Caco-2 (cell line): Measurements from ENCODE around the gene POMGNT2. TPM values are rescaled to one million over a fixed set of nuclear protein-coding genes. Genes with fewer than 3 reads are reported as not detected.

Experiments used
- BruUV-seq: library from RNA; stranded (reverse); fragments of 400-500 nt; replicated peaks from 2 replicates; lab custom pipeline; 2021; lab: Mats Ljungman, UMichigan
- CTCF ChIA-PET: fragments of 300-600 bp; sonication (Branson Sonifier 250); formaldehyde crosslinking; loops from one replicate; lab custom pipeline; 2022; ENCODE audit warnings: antibody characterized with exemption; lab: Charles Lee
- POLR2A ChIA-PET: fragments of 300-600 bp; sonication (Branson Sonifier 250); formaldehyde crosslinking; loops from one replicate; lab custom pipeline; 2022; ENCODE audit warnings: antibody characterized with exemption; lab: Charles Lee
- DNase-seq, 2 experiments: peaks; one replicate each; pipeline versions ENCODE4 v3.0.0 to v3.0.0-alpha.2; 2020 to 2022
- H3K27me3 ChIP-seq: replicated peaks from 2 replicates; pipeline ENCODE4 v1.6.0; 2011; ENCODE audit warnings: low read length; ENCODE audit not compliant: control insufficient read depth, insufficient read depth
- H3K36me3 ChIP-seq: 2 replicates; pipeline ENCODE4 v1.5.1; 2011; ENCODE audit warnings: low read length; ENCODE audit not compliant: control insufficient read depth, insufficient read depth
- H3K4me1 ChIP-seq: fragments of 250-450 bp; sonication (Bioruptor Pico); 2 replicates; pipeline ENCODE4 v1.5.1; 2020; ENCODE audit warnings: mild to moderate bottlenecking
- H3K4me3 ChIP-seq: 2 replicates; pipeline ENCODE4 v1.5.1; 2011; ENCODE audit warnings: low read depth, mild to moderate bottlenecking, control low read depth, low read length
- H3K9me3 ChIP-seq: fragments of 250-450 bp; sonication (Bioruptor Pico); 2 replicates; pipeline ENCODE4 v1.5.1; 2020; ENCODE audit warnings: mild to moderate bottlenecking, moderate library complexity
- H3K27ac Mint-ChIP-seq: one replicate; pipeline ENCODE4 v1.8.0; 2022; ENCODE audit warnings: mixed read lengths; ENCODE audit not compliant: unreplicated experiment
- H3K27me3 Mint-ChIP-seq: one replicate; pipeline ENCODE4 v1.8.0; 2022; ENCODE audit warnings: mixed read lengths; ENCODE audit not compliant: insufficient read depth, unreplicated experiment
- H3K36me3 Mint-ChIP-seq: one replicate; pipeline ENCODE4 v1.8.0; 2022; ENCODE audit warnings: mild to moderate bottlenecking, mixed read lengths; ENCODE audit not compliant: insufficient read depth, unreplicated experiment
- H3K4me1 Mint-ChIP-seq: one replicate; pipeline ENCODE4 v1.8.0; 2022; ENCODE audit warnings: low read depth, mixed read lengths; ENCODE audit not compliant: unreplicated experiment
- H3K4me3 Mint-ChIP-seq: one replicate; pipeline ENCODE4 v1.8.0; 2022; ENCODE audit warnings: mild to moderate bottlenecking, moderate library complexity, mixed read lengths; ENCODE audit not compliant: unreplicated experiment
- H3K9me3 Mint-ChIP-seq: one replicate; pipeline ENCODE4 v1.8.0; 2022; ENCODE audit warnings: mixed read lengths; ENCODE audit not compliant: unreplicated experiment
- CTCF ChIP-seq, 2 experiments: fragments of 200-600 bp in 1 of 2; IDR thresholded peaks; 1 replicate in 1 of 2; 2 replicates in 1 of 2; pipeline versions ENCODE4 v1.5.1 to v1.8.0; 2011 to 2022; ENCODE audit warnings: antibody characterized with exemption in 1 of 2, control low read depth in 1 of 2, inconsistent platforms in 1 of 2, low read depth in 1 of 2, low read length in 1 of 2, mild to moderate bottlenecking in 1 of 2, moderate library complexity in 1 of 2; ENCODE audit not compliant: insufficient read depth in 1 of 2, severe bottlenecking in 1 of 2, unreplicated experiment in 1 of 2
- intact Hi-C: fragments of 100-400 bp; cut with micrococcal nuclease; formaldehyde crosslinking; loops from one replicate; pipeline ENCODE4 v1.10.0; 2022; ENCODE audit not compliant: unreplicated experiment
- total RNA-seq: library from RNA; stranded (reverse); gene quantifications from 2 replicates; pipeline ENCODE4 v1.2.3, GENCODE V29; 2022

POMGNT2 gene
- total RNA-seq, 1 experiment from 2014 or later, result 10.1 TPM

GRCh38 chr3:43093974-43094373 lies 11.9 kb downstream of the POMGNT2 start:
- no peaks in the 10 kb centered on the region for H3K9me3 ChIP-seq
- TF ChIP-seq CTCF (IDR thresholded peaks at IDR 0.05; ENCODE audit: insufficient read depth in 1 of 2, low read depth in 1 of 2, low read length in 1 of 2, severe bottlenecking in 1 of 2, unreplicated experiment in 1 of 2), result no peak
- no TSS peak for BruUV-seq
- no peak for DNase-seq
- no peak overlapping the region for H3K27ac Mint-ChIP-seq
- H3K27me3 Mint-ChIP-seq, result no peaks in the 10 kb centered on the region
- no peaks in the 10 kb centered on the region for H3K4me1 ChIP-seq
- ChIA-PET CTCF (no interaction called here), POLR2A (no interaction called here)
- no peak overlapping the region for H3K4me3 Mint-ChIP-seq
- H3K36me3 Mint-ChIP-seq, result no peaks in the 10 kb centered on the region
- H3K4me3 ChIP-seq, result no peak overlapping the region
- intact Hi-C loops, result no loop called here
- H3K4me1 Mint-ChIP-seq, result no peaks in the 10 kb centered on the region
- H3K9me3 Mint-ChIP-seq, result no peaks in the 10 kb centered on the region
- H3K27me3 ChIP-seq, result no peaks in the 10 kb centered on the region
- H3K36me3 ChIP-seq, result no peaks in the 10 kb centered on the region

GRCh38 chr3:43093006-43093405 lies 12.9 kb downstream of the POMGNT2 start:
- TF ChIP-seq CTCF (IDR thresholded peaks at IDR 0.05; ENCODE audit: insufficient read depth in 1 of 2, low read depth in 1 of 2, low read length in 1 of 2, severe bottlenecking in 1 of 2, unreplicated experiment in 1 of 2), result no peak
- H3K36me3 Mint-ChIP-seq, result no peaks in the 10 kb centered on the region
- H3K4me3 Mint-ChIP-seq, result no peak overlapping the region
- no peak overlapping the region for H3K27ac Mint-ChIP-seq
- Histone ChIP-seq H3K4me1 (no peaks in the 10 kb centered on the region), H3K9me3 (no peaks in the 10 kb centered on the region), H3K4me3 (no peak overlapping the region), H3K27me3 (no peaks in the 10 kb centered on the region), H3K36me3 (no peaks in the 10 kb centered on the region)
- POLR2A ChIA-PET, result no interaction called here
- intact Hi-C loops, result no loop called here
- H3K27me3 Mint-ChIP-seq, result no peaks in the 10 kb centered on the region
- no peaks in the 10 kb centered on the region for H3K4me1 Mint-ChIP-seq
- DNase-seq, result no peak
- no TSS peak for BruUV-seq
- no peaks in the 10 kb centered on the region for H3K9me3 Mint-ChIP-seq
- CTCF ChIA-PET, result no interaction called here

- H3K9me3 Mint-ChIP-seq, result no peaks in the 10 kb centered on the region
- H3K27ac Mint-ChIP-seq, result no peak overlapping the region
- H3K27me3 Mint-ChIP-seq, result no peaks in the 10 kb centered on the region
- BruUV-seq, result no TSS peak
- no peak for DNase-seq
- peaks cover 6% of the 10 kb centered on the region for H3K4me1 Mint-ChIP-seq
- ChIA-PET POLR2A (no interaction called here), CTCF (interaction anchor here (0.7 kb wide), 1 partner anchor 11 kb away, joined by 3 read pairs; no protein-coding TSS in a partner anchor)
- Histone ChIP-seq H3K4me1 (0 out of 2 replicates have a peak, but pooled peaks cover 4% of the 10 kb centered on the region), H3K36me3 (no peaks in the 10 kb centered on the region), H3K27me3 (no peaks in the 10 kb centered on the region), H3K9me3 (no peaks in the 10 kb centered on the region), H3K4me3 (no peak overlapping the region)
- H3K36me3 Mint-ChIP-seq, result no peaks in the 10 kb centered on the region
- TF ChIP-seq CTCF (IDR thresholded peaks at IDR 0.05; ENCODE audit: insufficient read depth in 1 of 2, low read depth in 1 of 2, low read length in 1 of 2, severe bottlenecking in 1 of 2, unreplicated experiment in 1 of 2), result no peak
- intact Hi-C loops, result no loop called here
- H3K4me3 Mint-ChIP-seq, result no peak overlapping the region
Observed at GRCh38 chr3:43091481-43091880, 14.4 kb downstream of the POMGNT2 start.
